MM.1S (cell line): ENCODE data around the gene HEBP2.

Source experiments
- CTCF ChIP-seq: fragments of 300-600 bp; sonication (generic); IDR thresholded peaks from 2 replicates; pipeline ENCODE4 v1.5.1; 2016; ENCODE audit warnings: antibody characterized with exemption, low read length, mixed read lengths
- EZH2phosphoT487 ChIP-seq: fragments of 300-600 bp; sonication (generic); IDR thresholded peaks from 2 replicates; pipeline ENCODE4 v1.6.1; 2018; ENCODE audit warnings: antibody characterized with exemption, low read length

- TF ChIP-seq CTCF: no peak
- no peak for TF ChIP-seq EZH2phosphoT487
Measured at GRCh38 chr6:138442663-138443062, 38.6 kb downstream of the HEBP2 start.
